ENCODE data around the gene ACY1.

DNA sequence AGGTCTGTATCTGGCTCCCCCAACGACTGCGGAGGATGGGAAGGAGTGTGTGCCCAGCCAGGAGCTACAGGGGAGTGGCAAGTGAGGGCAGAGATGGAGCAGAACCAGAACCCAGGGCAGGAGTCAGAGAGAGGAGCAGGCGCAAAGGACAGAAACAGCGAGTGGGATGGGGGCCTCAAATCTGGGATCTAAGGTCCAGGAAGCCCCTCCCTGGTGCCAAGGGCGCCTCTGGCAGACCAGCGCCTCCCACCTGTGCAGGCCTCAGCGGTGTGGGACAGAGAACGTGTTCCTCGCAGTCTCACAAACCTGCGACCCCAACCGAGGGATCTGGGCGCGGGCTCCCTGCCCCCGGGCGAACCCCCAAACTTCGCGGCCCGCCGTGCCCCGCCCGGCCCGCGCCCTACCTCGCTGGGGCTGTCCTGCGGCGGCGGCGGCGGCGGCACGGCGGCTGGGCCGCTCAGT is 16.4 kb upstream of the ACY1 start:
- TF ChIP-seq, protein P1, sequence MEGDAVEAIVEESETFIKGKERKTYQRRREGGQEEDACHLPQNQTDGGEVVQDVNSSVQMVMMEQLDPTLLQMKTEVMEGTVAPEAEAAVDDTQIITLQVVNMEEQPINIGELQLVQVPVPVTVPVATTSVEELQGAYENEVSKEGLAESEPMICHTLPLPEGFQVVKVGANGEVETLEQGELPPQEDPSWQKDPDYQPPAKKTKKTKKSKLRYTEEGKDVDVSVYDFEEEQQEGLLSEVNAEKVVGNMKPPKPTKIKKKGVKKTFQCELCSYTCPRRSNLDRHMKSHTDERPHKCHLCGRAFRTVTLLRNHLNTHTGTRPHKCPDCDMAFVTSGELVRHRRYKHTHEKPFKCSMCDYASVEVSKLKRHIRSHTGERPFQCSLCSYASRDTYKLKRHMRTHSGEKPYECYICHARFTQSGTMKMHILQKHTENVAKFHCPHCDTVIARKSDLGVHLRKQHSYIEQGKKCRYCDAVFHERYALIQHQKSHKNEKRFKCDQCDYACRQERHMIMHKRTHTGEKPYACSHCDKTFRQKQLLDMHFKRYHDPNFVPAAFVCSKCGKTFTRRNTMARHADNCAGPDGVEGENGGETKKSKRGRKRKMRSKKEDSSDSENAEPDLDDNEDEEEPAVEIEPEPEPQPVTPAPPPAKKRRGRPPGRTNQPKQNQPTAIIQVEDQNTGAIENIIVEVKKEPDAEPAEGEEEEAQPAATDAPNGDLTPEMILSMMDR (IDR thresholded peaks at IDR 0.05): no peak
- TF ChIP-seq POLR2A (IDR thresholded peaks at IDR 0.05): no peak
- TF ChIP-seq POLR2AphosphoS5 (IDR thresholded peaks at IDR 0.05): no peak
- TF ChIP-seq EP300 (IDR thresholded peaks at IDR 0.05; ENCODE audit: low read depth): no peak
